ENCODE results near the gene GIMAP5.

Gene GIMAP5

DNA sequence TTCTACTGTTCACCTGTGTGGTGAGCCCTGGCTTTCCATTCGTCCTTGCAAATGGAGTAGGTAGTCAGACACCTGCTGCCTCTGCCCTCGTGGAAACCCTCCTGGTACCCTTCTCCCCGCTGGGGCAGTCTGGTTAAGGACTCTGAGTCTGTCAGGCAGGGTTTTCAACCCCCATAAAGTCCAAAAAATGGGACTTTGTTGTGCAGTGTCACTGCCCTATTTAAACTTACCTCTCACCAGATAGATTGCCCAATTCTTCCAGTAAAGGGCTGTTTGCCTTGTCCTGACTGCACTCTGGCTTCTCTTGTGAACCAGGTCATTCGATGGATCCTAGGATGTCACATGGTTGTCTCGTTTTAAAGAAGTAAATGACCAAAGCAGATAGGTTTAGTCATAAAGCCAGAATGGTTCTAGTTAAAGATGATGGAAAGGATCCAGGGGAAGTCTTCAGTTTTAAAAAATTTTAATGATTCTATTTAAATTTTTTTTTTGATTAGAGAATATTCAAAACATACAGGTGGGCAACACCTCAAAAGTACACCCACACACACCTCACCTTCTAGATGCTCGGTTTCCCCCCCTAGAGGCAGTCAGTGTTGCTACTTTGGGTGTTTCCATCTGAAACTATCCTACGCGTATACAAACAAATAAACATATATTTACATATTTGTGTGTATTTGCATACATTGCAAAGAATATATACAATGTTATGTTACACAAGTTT is 41.0 kb downstream of the GIMAP5 start:
- no peak for DNase-seq

DNA sequence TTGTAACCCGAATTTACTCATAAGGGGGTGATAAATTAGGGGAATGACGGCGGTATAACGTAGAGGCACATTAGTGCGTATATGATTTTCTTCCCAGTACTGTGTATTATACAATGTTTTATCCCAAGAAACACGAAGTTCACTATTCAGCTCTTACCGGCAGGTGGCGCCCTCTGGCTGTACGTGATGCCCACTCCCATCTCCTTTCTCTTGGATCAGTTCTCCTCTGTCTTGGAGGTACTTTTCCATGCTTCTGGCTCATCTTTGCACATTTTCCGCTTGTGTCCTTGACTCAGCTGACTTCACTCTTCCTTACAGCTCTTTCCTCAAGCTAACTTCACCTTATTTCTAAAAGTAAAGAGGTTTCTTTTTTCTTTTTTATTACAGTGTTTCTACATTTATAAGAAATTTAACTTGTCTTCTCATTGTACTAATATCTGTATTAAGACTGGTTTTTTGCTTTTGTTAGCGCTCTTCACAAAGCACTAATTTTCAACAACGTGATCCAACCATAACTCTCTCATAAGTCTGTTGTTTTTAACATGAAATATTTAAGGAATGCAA is 41.6 kb downstream of the GIMAP5 start:
- DNase-seq = peak; percentile 8 to 69 (median 59)

DNA sequence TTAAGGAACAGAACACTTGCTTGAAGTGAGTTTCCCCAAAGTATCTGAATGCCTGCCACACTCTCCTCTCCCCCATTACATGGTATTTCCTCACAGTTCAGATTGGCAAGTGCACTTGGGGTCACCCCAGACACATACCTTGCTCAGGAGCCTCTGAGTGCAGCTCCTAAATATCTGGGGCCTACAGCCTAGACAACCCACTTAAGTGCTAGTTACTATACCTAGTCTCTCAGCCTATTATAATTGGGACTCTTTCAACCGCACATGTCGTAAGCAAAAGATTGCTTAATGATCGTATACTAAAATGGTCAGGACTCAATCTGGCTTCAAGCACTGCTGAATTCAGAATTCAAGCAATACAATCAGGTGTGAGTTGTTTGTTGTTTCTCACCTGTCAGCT is 43.1 kb downstream of the GIMAP5 start:
- no peak for DNase-seq

GRCh38 chr7:150781103-150781502 is 43.9 kb downstream of the GIMAP5 start:
- no peak for DNase-seq

- DNase-seq = no peak
These were observed 44.7 kb downstream of the GIMAP5 start for GRCh38 chr7:150781961-150782360.

DNA sequence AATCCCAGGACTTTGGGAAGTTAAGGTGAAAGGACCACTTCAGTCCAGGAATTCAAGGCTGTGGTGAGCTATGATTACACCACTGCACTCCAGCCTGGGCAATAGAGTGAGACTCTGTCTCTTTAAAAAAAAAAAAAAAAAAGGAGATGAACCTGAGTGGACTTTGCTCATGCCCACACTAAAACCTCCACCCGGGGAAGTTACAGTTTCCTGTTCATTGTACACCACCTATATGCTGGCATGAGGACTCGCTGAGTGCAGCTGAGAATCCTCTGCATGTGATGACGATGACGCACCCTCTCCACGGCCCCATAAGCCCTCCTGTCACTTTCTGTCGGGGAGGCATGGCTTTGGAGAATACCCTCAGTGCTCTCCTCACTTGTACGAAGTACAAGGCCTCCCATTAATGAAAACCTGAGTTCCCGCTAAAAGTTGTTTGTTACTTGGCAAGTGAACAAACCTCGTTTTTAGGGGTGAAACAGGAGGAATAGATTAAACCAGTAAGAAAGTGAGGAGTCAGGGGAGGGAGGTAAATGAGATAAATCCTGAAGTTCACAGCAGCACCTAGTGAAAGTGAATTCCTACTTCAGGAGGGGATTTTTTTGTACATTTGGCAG is 47.0 kb downstream of the GIMAP5 start:
- no peak for DNase-seq

- no peak for DNase-seq
These were observed 47.7 kb downstream of the GIMAP5 start for GRCh38 chr7:150784954-150785353.

DNA sequence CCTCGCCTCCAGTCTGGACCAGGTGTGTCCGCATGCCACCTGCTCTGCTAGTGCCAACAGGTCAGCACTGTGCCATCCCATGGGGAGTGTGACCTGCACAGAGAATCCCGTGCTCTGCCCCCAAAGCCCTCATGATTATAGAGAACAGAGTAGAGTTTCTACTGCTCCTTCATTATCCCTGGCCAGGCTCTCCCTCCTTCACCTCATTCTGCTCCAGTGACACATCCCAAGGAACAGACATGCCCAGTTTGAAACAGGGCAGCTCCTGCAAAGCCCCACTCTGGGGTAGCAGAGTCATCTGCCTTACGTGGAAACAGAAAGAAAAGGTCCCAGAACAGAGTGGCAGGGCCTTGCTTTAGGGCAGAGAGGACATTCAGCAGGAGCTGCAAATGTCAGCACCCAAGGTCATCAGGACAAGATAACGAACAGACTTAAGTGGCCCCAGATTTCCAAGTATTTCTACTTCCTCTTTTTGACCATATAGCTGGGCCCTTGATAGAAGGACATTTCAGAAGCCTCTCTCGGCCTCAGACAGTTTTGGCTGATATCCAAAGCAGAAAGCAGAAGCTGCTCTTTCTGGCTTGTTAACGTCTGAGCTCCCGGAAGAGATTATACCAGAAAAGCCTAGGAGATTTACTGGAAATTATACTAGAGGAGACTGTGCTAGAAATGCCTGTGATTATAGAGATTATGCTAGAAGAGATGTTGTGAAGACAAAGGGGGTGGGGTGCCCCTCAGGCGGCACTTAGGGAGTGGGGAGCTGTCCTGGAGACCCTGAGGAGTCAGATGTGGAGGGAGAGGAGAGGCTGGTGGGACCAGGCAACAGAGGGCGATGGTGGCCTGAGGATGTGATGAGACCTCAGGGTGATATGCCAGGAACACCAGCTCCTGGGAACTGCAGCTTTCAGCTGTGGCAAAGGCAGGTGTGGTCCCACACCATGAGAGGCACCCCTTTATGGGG is 50.4 kb downstream of the GIMAP5 start:
- DNase-seq = no peak

DNA sequence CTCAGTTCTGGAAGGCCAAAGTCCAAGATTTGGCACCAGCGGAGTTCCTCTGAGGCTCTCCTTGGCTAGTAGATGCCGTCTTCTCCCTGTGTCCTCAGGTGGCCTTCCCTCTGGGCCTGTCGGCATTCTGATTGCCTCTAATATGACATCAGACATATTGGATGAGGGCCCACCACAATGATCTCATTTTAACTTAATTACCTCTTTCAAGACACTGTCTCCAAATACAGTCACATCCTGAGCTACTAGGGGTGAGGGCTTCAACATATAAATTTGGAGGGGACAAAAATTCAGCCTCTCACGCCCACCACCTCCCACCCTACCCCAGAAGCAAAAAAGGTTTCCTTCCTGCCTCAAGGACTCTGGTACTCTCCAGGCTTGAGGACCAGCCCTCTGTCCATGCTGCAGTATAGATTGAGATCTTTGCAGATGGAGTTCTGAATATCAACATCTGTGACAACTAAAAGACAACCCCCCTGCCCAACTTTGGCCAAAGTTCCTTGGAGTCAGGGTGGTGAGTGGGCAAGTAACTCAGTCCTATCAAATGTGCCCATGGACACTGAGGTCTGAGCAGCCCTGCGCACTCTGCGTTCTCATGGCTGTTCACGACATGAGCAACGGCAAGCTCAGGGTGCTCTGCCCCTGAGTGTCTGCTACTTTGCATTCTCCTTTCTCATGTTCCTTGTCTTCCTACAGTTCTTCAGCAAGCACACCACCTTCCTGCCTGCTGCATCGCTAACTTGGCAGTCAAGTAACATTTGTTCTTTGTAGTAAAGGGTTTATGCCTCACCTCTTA is 51.5 kb downstream of the GIMAP5 start:
- no peak for DNase-seq

- DNase-seq = no peak
These were observed 53.3 kb downstream of the GIMAP5 start for GRCh38 chr7:150790416-150791075.

DNA sequence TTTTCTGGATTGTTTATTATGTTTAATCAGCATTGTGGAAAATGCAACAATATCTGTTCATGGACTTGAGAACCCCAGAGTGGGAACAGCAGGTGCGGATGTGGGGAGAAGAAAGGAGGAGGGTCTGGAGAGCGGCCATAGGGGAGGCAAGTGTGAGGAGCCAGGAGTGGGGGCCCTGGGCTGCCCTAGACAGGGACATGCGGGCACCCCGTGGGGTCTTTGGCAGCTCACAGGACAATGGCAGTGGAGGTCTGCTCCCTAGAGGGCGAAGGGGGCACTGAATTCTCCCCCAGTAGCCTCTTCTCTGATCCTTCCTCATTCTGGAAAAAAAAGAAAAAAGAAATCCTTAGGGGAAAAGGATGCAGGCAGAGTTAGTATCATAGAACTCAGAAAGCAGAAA is 54.1 kb downstream of the GIMAP5 start:
- no peak for DNase-seq

GRCh38 chr7:150791746-150792452 is 54.7 kb downstream of the GIMAP5 start:
- DNase-seq = no peak
